ENCODE data around the gene LNX1.

The LNX1 gene

DNA sequence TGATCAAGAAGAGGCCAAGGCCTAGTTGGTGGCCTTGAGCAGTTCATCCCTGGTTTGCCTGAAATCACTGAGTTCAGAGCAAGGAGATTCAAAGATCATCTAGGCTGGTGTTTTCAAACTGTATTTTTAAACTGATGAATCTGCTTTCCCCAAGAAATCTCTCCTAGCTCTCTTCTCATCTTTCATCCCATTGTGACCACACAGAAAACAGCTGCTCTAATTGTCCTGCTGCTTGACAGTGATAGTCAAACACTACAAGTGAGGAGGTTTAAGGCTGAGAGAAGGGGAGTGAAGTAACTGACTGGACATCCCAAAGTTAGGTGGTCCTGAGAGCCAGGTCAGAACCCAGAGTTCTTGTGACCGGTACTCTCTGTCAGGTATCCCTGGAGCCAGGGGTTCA, 91.5 kb downstream of the LNX1 start:
- no peak for DNase-seq (ENCODE audit: low spot score)
- no peak for TF ChIP-seq CTCF (IDR thresholded peaks at IDR 0.05; ENCODE audit: extremely low read depth, insufficient read depth, missing control alignments)
- in situ Hi-C loops (cut with MboI; ENCODE audit: low pct_unique_long_range_greater_than_20kb, low sequenced_read_pairs, unreplicated experiment): no loop called here

GRCh38 chr4:53498706-53499105, 92.6 kb downstream of the LNX1 start:
- in situ Hi-C loops (cut with MboI; ENCODE audit: low pct_unique_long_range_greater_than_20kb, low sequenced_read_pairs, unreplicated experiment): no loop called here
- no peak for TF ChIP-seq CTCF (IDR thresholded peaks at IDR 0.05; ENCODE audit: extremely low read depth, insufficient read depth, missing control alignments)
- no peak for DNase-seq (ENCODE audit: low spot score)

DNA sequence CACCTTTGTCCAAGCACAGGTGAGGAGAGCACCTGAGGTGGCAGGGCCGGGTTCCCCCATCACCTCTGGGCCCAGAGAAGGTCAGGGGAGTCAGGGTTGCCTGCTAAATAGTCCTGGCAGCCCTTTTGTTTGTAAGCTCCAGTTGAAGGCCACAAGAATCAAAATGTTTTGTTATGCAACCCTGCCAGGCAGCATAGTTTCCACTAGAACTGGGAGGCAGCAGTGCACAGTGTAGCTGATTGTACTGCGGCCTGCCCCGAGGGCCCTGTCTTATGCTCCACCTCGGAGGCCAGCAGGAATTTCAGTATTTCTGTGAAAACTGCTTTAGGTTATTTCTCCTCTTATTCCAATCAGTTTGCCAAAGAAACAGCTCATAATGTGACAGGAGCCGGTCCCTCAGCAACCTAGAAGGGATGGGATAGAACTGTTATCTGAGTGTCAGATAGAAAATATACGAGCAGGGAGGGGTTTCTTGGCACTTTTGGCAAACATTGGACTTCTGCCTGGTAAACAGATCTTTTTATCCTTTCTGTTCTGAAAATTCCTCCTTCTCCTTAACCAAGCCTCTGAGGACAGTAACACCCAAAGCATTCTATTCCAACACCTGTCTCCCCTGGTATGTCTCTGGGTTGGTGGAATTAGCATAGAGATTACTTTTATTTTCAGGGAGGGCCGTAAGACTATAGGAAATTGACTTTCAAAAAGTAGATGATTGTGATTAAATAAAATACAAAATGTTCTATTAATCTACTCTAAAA, 93.6 kb downstream of the LNX1 start:
- no peak for DNase-seq (ENCODE audit: low spot score)
- TF ChIP-seq CTCF (IDR thresholded peaks at IDR 0.05; ENCODE audit: extremely low read depth, insufficient read depth, missing control alignments): no peak
- in situ Hi-C loops (cut with MboI; ENCODE audit: low pct_unique_long_range_greater_than_20kb, low sequenced_read_pairs, unreplicated experiment): no loop called here

DNA sequence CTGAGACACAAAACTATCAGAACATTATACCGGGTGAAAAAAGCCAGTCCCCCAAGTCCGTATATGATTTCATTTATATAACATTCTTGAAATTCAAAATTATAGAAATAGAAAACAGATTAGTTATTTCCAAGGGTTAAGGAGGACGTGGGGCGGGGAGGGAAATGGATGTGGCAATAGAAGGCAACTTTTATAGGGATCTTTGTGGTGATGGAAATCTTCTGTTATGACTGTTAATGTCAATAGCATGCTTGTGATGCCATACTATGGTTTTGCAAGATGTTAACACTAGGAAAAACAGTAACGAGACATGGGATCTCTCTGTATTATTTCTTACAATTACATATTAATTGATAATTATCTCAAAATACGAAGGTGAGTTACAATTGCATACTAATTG, 96.4 kb downstream of the LNX1 start:
- in situ Hi-C loops (cut with MboI; ENCODE audit: low pct_unique_long_range_greater_than_20kb, low sequenced_read_pairs, unreplicated experiment): no loop called here
- no peak for TF ChIP-seq CTCF (IDR thresholded peaks at IDR 0.05; ENCODE audit: extremely low read depth, insufficient read depth, missing control alignments)
- DNase-seq (ENCODE audit: low spot score): no peak

DNA sequence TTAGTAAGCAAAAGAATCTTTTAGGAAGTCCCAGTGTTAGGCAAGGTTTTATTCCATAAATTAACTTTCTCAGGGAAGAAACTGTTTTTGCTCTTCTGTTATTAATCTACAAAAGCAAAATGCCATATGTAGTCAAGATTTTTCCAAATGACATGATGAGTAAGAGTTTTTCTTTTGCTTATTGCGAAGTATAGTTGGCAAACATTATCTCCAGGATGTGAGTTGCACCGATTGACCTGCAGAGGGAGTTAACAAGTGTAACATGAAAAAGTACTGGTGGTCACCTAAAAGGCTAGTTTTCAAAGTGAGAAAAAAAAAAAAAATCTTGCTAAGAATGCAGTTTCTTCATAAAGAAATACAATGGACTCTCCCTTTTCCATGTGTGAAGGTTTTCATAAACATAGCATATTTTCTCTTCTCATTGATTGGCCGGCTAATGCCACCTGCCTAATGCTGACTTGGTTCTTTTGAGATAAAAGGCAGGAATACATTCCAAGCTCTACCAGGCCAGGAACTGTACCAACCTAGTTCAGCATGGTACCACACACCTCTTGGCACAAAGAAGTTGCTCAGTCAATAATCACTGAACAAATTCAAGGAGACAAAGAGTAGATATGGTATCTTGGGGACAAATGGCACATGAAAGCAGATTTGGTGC, 100.2 kb downstream of the LNX1 start:
- peak; percentile 45 for DNase-seq (ENCODE audit: low spot score)
- in situ Hi-C loops (cut with MboI; ENCODE audit: low pct_unique_long_range_greater_than_20kb, low sequenced_read_pairs, unreplicated experiment): no loop called here
- peak; percentile 48 for TF ChIP-seq CTCF (IDR thresholded peaks at IDR 0.05; ENCODE audit: extremely low read depth, insufficient read depth, missing control alignments)

GRCh38 chr4:53490161-53490956, 100.9 kb downstream of the LNX1 start:
- no peak for TF ChIP-seq CTCF (IDR thresholded peaks at IDR 0.05; ENCODE audit: extremely low read depth, insufficient read depth, missing control alignments)
- DNase-seq (ENCODE audit: low spot score): no peak
- in situ Hi-C loops (cut with MboI; ENCODE audit: low pct_unique_long_range_greater_than_20kb, low sequenced_read_pairs, unreplicated experiment): no loop called here
